Esophagus squamous epithelium (tissue), 5 donors: ENCODE results near the gene BARHL1. TPM values are rescaled to one million over a fixed set of nuclear protein-coding genes. Genes with fewer than 3 reads are reported as not detected.

Experiments
- DNase-seq: peaks from one replicate; lab custom pipeline; 2025; lab: John Stamatoyannopoulos, UW
- H3K27ac ChIP-seq, 4 donors: fragments of 200-600 bp; sonication (generic); one replicate each; pipeline ENCODE4 v1.5.1; 2016 to 2019; ENCODE audit warnings: mild to moderate bottlenecking in 1 of 4
- H3K27me3 ChIP-seq, 4 donors: fragments of 200-600 bp; sonication (generic); 1 replicate in 3 of 4; 2 replicates in 1 of 4; pipeline versions ENCODE4 v1.5.1 to v1.6.0; 2017 to 2021; ENCODE audit warnings: antibody characterized with exemption in 1 of 4
- H3K36me3 ChIP-seq, 3 donors: fragments of 200-600 bp; sonication (generic); one replicate each; pipeline ENCODE4 v1.5.1; 2016 to 2019
- H3K4me1 ChIP-seq, 3 donors: fragments of 200-600 bp; sonication (generic); one replicate each; pipeline ENCODE4 v1.5.1; 2017 to 2019
- H3K4me3 ChIP-seq, 4 donors: fragments of 200-600 bp; sonication (generic); 1 replicate in 3 of 4; 2 replicates in 1 of 4; pipeline ENCODE4 v1.5.1; 2016 to 2019; ENCODE audit warnings: mild to moderate bottlenecking in 2 of 4, moderate library complexity in 1 of 4
- H3K9me3 ChIP-seq, 3 donors: fragments of 200-600 bp; sonication (generic); one replicate each; pipeline ENCODE4 v1.5.1; 2016 to 2019
- CTCF ChIP-seq, 6 experiments: fragments of 450-650 bp in 4 of 6; fragments of 200-600 bp in 2 of 6; sonication (generic) in 2 of 6; IDR thresholded peaks; one replicate each; pipeline ENCODE4 v1.5.1; 2016 to 2019; ENCODE audit warnings: antibody characterized with exemption in 6 of 6, mild to moderate bottlenecking in 4 of 6, moderate library complexity in 4 of 6
- POLR2A ChIP-seq, 4 donors: fragments of 450-650 bp; IDR thresholded peaks; one replicate each; pipeline ENCODE4 v1.6.1; 2017; ENCODE audit warnings: antibody characterized with exemption in 4 of 4, mild to moderate bottlenecking in 4 of 4, moderate library complexity in 3 of 4
- WGBS, 2 donors: methylation state at CpG; one replicate each; pipeline ENCODE4 v1.1.5; 2018; 5-methylcytosine and 5-hydroxymethylcytosine counted together
- intact Hi-C: fragments of 100-400 bp; cut with DNase I; formaldehyde crosslinking; loops from one replicate; pipeline ENCODE4 v1.15.0; 2022
- total RNA-seq, 4 donors: library from RNA; depleted of rRNA; stranded (reverse); fragments of >200 nt; gene quantifications; one replicate each; pipeline ENCODE4 v1.1.0, GENCODE V29; 2016
- donor health status: DM: yes; HTN: yes; CAD: no.

The BARHL1 gene
- total RNA-seq, 4 donors from 2014 or later = not detected

- Histone ChIP-seq H3K27me3 (peaks cover 0 to 17% (median 0%) of the 10 kb centered on the region in 4 donors), H3K4me1 (no peaks in the 10 kb centered on the region), H3K4me3 (no peak overlapping the region), H3K9me3 (no peaks in the 10 kb centered on the region), H3K36me3 (peaks cover 0 to 83% (median 13%) of the 10 kb centered on the region in 3 donors), H3K27ac (no peak overlapping the region)
- no peak for DNase-seq
- intact Hi-C loops = no loop called here
- 48 to 57% methylated on average over 3 of the region's 3 CpGs for WGBS, 2 donors
- TF ChIP-seq CTCF (IDR thresholded peaks at IDR 0.05) = no peak
- TF ChIP-seq POLR2A (IDR thresholded peaks at IDR 0.05) = no peak
Observed at GRCh38 chr9:132596200-132596599, 13.8 kb downstream of the BARHL1 start.

GRCh38 chr9:132597073-132597775 lies 14.8 kb downstream of the BARHL1 start:
- H3K9me3 ChIP-seq = no peaks in the 10 kb centered on the region
- TF ChIP-seq POLR2A (IDR thresholded peaks at IDR 0.05) = no peak
- no peak for TF ChIP-seq CTCF (IDR thresholded peaks at IDR 0.05)
- H3K27me3 ChIP-seq = peaks cover 0 to 7% (median 0%) of the 10 kb centered on the region in 4 donors
- H3K4me3 ChIP-seq = no peak overlapping the region
- H3K36me3 ChIP-seq = peaks cover 0 to 93% (median 13%) of the 10 kb centered on the region in 3 donors
- H3K4me1 ChIP-seq = no peaks in the 10 kb centered on the region
- no peak for DNase-seq
- intact Hi-C loops = no loop called here
- no peak overlapping the region for H3K27ac ChIP-seq
- WGBS, 2 donors = 88 to 93% methylated on average over 9 to 10 of the region's 16 CpGs

- intact Hi-C loops = no loop called here
- Histone ChIP-seq H3K27ac (no peak overlapping the region), H3K4me1 (no peaks in the 10 kb centered on the region), H3K36me3 (peaks cover 0 to 99% (median 5%) of the 10 kb centered on the region in 3 donors), H3K9me3 (no peaks in the 10 kb centered on the region), H3K27me3 (no peaks in the 10 kb centered on the region), H3K4me3 (no peak overlapping the region)
- TF ChIP-seq CTCF (IDR thresholded peaks at IDR 0.05) = no peak
- TF ChIP-seq POLR2A (IDR thresholded peaks at IDR 0.05) = no peak
- DNase-seq = no peak
- WGBS, 2 donors = 94 to 97% methylated on average over 11 of the region's 12 CpGs
Observed at GRCh38 chr9:132600326-132600984, 18.0 kb downstream of the BARHL1 start.

GRCh38 chr9:132602207-132602606 lies 19.8 kb downstream of the BARHL1 start:
- DNase-seq = no peak
- no peak overlapping the region for H3K4me3 ChIP-seq
- H3K27me3 ChIP-seq = no peaks in the 10 kb centered on the region
- H3K27ac ChIP-seq = no peak overlapping the region
- H3K9me3 ChIP-seq = no peaks in the 10 kb centered on the region
- WGBS, 2 donors = 66 to 83% methylated on average over 3 of the region's 3 CpGs
- TF ChIP-seq CTCF (IDR thresholded peaks at IDR 0.05) (no peak), POLR2A (IDR thresholded peaks at IDR 0.05) (no peak)
- intact Hi-C loops = no loop called here
- peaks cover 0 to 99% (median 10%) of the 10 kb centered on the region in 3 donors for H3K36me3 ChIP-seq
- H3K4me1 ChIP-seq = no peaks in the 10 kb centered on the region

- no peak overlapping the region for H3K4me3 ChIP-seq
- no peaks in the 10 kb centered on the region for H3K4me1 ChIP-seq
- H3K27ac ChIP-seq = no peak overlapping the region
- H3K27me3 ChIP-seq = no peaks in the 10 kb centered on the region
- no peak for TF ChIP-seq CTCF (IDR thresholded peaks at IDR 0.05)
- no peak for TF ChIP-seq POLR2A (IDR thresholded peaks at IDR 0.05)
- intact Hi-C loops = no loop called here
- peaks cover 9 to 99% (median 10%) of the 10 kb centered on the region in 3 donors for H3K36me3 ChIP-seq
- WGBS, 2 donors = 90 to 94% methylated on average over 5 to 6 of the region's 6 CpGs
- DNase-seq = no peak
- no peaks in the 10 kb centered on the region for H3K9me3 ChIP-seq
Observed at GRCh38 chr9:132605387-132605786, 23.0 kb downstream of the BARHL1 start.
